Lower leg skin (tissue), 4 donors: ENCODE measurements around the gene THSD4. TPM values are rescaled to one million over a fixed set of nuclear protein-coding genes. Genes with fewer than 3 reads are reported as not detected.

Experiments
- DNase-seq, 2 donors: peaks; one replicate each; pipeline ENCODE4 v3.0.0-alpha.2; 2019; ENCODE audit warnings: low spot score in 2 of 2
- H3K4me3 ChIP-seq: fragments of 200-600 bp; sonication (generic); 2 replicates; pipeline ENCODE4 v1.5.1; 2017; ENCODE audit warnings: mild to moderate bottlenecking, low read depth; ENCODE audit not compliant: poor library complexity, severe bottlenecking
- CTCF ChIP-seq, 3 donors: fragments of 450-650 bp; IDR thresholded peaks; one replicate each; pipeline ENCODE4 v1.5.1; 2016; ENCODE audit warnings: antibody characterized with exemption in 3 of 3, mild to moderate bottlenecking in 3 of 3, moderate library complexity in 2 of 3
- POLR2A ChIP-seq, 2 donors: fragments of 450-650 bp; IDR thresholded peaks; one replicate each; pipeline ENCODE4 v1.6.1; 2016 to 2017; ENCODE audit warnings: antibody characterized with exemption in 2 of 2, mild to moderate bottlenecking in 1 of 2, moderate library complexity in 1 of 2
- WGBS, 2 donors: methylation state at CpG; one replicate each; pipeline ENCODE4 v1.1.5; 2018; 5-methylcytosine and 5-hydroxymethylcytosine counted together
- intact Hi-C: fragments of 100-400 bp; cut with DNase I; formaldehyde crosslinking; loops from one replicate; pipeline ENCODE4 v1.15.0; 2023; ENCODE audit warnings: low total_unique reads
- total RNA-seq, 4 donors: library from RNA; depleted of rRNA; stranded (reverse); fragments of >200 nt; gene quantifications; one replicate each; pipeline ENCODE4 v1.1.0, GENCODE V29; 2016

THSD4 gene
- total RNA-seq, 4 donors from 2014 or later = 9.3 to 39.2 (median 32.8) TPM

GRCh38 chr15:71352765-71353164 lies 237.5 kb downstream of the THSD4 start:
- 62 to 85% methylated on average over 6 of the region's 6 CpGs for WGBS, 2 donors
- intact Hi-C loops = no loop called here
- no peak overlapping the region for H3K4me3 ChIP-seq

GRCh38 chr15:71353171-71353570 lies 237.9 kb downstream of the THSD4 start:
- TF ChIP-seq CTCF (IDR thresholded peaks at IDR 0.05) (no peak), POLR2A (IDR thresholded peaks at IDR 0.05) (no peak)
- H3K4me3 ChIP-seq = no peak overlapping the region
- intact Hi-C loops = no loop called here
- WGBS, 2 donors = 92 to 99% methylated on average over 2 of the region's 2 CpGs
- no peak for DNase-seq

More at GRCh38 chr15:71352765-71353164, 237.5 kb downstream of the THSD4 start:
- TF ChIP-seq POLR2A (IDR thresholded peaks at IDR 0.05) = no peak
- DNase-seq = no peak

- DNase-seq = peak in 1 of 2 donors; percentile 80
- WGBS, 2 donors = 61 to 68% methylated on average over 3 of the region's 3 CpGs
- no peak for TF ChIP-seq CTCF (IDR thresholded peaks at IDR 0.05)
- no peak for TF ChIP-seq POLR2A (IDR thresholded peaks at IDR 0.05)
- intact Hi-C loops = no loop called here
- no peak overlapping the region for H3K4me3 ChIP-seq
These were observed 240.0 kb downstream of the THSD4 start for GRCh38 chr15:71355268-71355667.

- intact Hi-C loops = no loop called here
- no peak for DNase-seq
- 13 to 18% methylated on average over 7 to 9 of the region's 9 CpGs for WGBS, 2 donors
- no peak overlapping the region for H3K4me3 ChIP-seq
- TF ChIP-seq POLR2A (IDR thresholded peaks at IDR 0.05) = no peak
- TF ChIP-seq CTCF (IDR thresholded peaks at IDR 0.05) = no peak
These were observed 242.1 kb downstream of the THSD4 start for GRCh38 chr15:71357321-71357732.

- TF ChIP-seq POLR2A (IDR thresholded peaks at IDR 0.05) (no peak), CTCF (IDR thresholded peaks at IDR 0.05) (no peak)
- WGBS, 2 donors = 93 to 94% methylated on average over 4 of the region's 4 CpGs
- intact Hi-C loops = no loop called here
- DNase-seq = no peak
- H3K4me3 ChIP-seq = no peak overlapping the region
These were observed 242.7 kb downstream of the THSD4 start for GRCh38 chr15:71357967-71358366.

- DNase-seq = no peak
- no peak overlapping the region for H3K4me3 ChIP-seq
- WGBS, 2 donors = 83 to 95% methylated on average over 7 of the region's 7 CpGs
- TF ChIP-seq CTCF (IDR thresholded peaks at IDR 0.05) (no peak), POLR2A (IDR thresholded peaks at IDR 0.05) (no peak)
- intact Hi-C loops = no loop called here
These were observed 244.0 kb downstream of the THSD4 start for GRCh38 chr15:71359246-71359645.
